Stomach (tissue), 9 donors: Measurements from ENCODE around the gene SMTNL2. TPM values are rescaled to one million over a fixed set of nuclear protein-coding genes. Genes with fewer than 3 reads are reported as not detected.

Source experiments
- DNase-seq, 2 donors: peaks; one replicate each; pipeline versions ENCODE4 v3.0.0 to v3.0.0-alpha.2; 2013 to 2019
- H3K27ac ChIP-seq, 5 donors: fragments of 200-600 bp in 4 of 5; sonication (generic) in 4 of 5; one replicate each; pipeline ENCODE4 v1.5.1; 2013 to 2019; ENCODE audit warnings: mild to moderate bottlenecking in 1 of 5, moderate library complexity in 1 of 5
- H3K27me3 ChIP-seq, 3 donors: fragments of 200-600 bp; sonication (generic); one replicate each; pipeline ENCODE4 v1.5.1; 2017 to 2019; ENCODE audit warnings: mixed run types in 1 of 3
- H3K36me3 ChIP-seq, 4 donors: fragments of 200-600 bp; sonication (generic); 1 replicate in 3 of 4; 2 replicates in 1 of 4; pipeline ENCODE4 v1.5.1; 2016 to 2019
- H3K4me1 ChIP-seq, 4 donors: fragments of 200-600 bp; sonication (generic); one replicate each; pipeline ENCODE4 v1.5.1; 2016 to 2019
- H3K4me3 ChIP-seq, 4 donors: fragments of 200-600 bp; sonication (generic) in 3 of 4; one replicate each; pipeline ENCODE4 v1.5.1; 2016 to 2019; ENCODE audit warnings: mild to moderate bottlenecking in 1 of 4
- H3K9me3 ChIP-seq, 4 donors: fragments of 200-600 bp; sonication (generic); one replicate each; pipeline ENCODE4 v1.5.1; 2016 to 2019
- CTCF ChIP-seq, 7 experiments: fragments of 450-650 bp in 4 of 7; fragments of 200-600 bp in 3 of 7; sonication (generic) in 3 of 7; IDR thresholded peaks; one replicate each; pipeline ENCODE4 v1.5.1; 2016 to 2019; ENCODE audit warnings: antibody characterized with exemption in 7 of 7, control low read depth in 2 of 7, mild to moderate bottlenecking in 1 of 7
- EP300 ChIP-seq: sonication (generic); formaldehyde crosslinking; IDR thresholded peaks from one replicate; pipeline ENCODE4 v1.6.1; 2017; ENCODE audit warnings: antibody characterized with exemption
- POLR2A ChIP-seq, 4 donors: fragments of 450-650 bp; IDR thresholded peaks; one replicate each; pipeline ENCODE4 v1.6.1; 2016; ENCODE audit warnings: antibody characterized with exemption in 4 of 4, control low read depth in 2 of 4, mild to moderate bottlenecking in 1 of 4, moderate library complexity in 1 of 4
- POLR2AphosphoS5 ChIP-seq, 3 donors: sonication (generic); formaldehyde crosslinking; IDR thresholded peaks; one replicate each; pipeline ENCODE4 v1.6.1; 2016; ENCODE audit warnings: antibody characterized with exemption in 3 of 3
- WGBS, 5 donors: extraction: QIAGEN DNeasy Blood & Tissue Kit in 3 of 5; methylation state at CpG; one replicate each; pipeline versions ENCODE4 v1.1.5 to v1.1.7; 2013 to 2018; 5-methylcytosine and 5-hydroxymethylcytosine counted together
- intact Hi-C: fragments of 100-400 bp; cut with DNase I; formaldehyde crosslinking; loops from one replicate; pipeline ENCODE4 v1.15.1; 2023; ENCODE audit warnings: low total_unique reads
- polyA plus RNA-seq, 3 donors: library from polyadenylated mRNA; stranded (reverse); fragments of 200-250 nt; gene quantifications; one replicate each; pipeline ENCODE4 v1.2.3, GENCODE V29; 2013
- total RNA-seq, 5 donors: library from RNA; depleted of rRNA; stranded (reverse); fragments of >200 nt; gene quantifications; one replicate each; pipeline versions ENCODE4 v1.1.0 to v1.2.3, GENCODE V29; 2014 to 2016
- donor health status: healthy with polysubstance abuse.
- donor health status: Bipolar disorder and iron deficiency.
- donor health status: healthy.

The SMTNL2 gene
- total and polyA plus RNA-seq, 8 donors = 0.50 to 1.9 (median 1.5) TPM; not detected in 4

DNA sequence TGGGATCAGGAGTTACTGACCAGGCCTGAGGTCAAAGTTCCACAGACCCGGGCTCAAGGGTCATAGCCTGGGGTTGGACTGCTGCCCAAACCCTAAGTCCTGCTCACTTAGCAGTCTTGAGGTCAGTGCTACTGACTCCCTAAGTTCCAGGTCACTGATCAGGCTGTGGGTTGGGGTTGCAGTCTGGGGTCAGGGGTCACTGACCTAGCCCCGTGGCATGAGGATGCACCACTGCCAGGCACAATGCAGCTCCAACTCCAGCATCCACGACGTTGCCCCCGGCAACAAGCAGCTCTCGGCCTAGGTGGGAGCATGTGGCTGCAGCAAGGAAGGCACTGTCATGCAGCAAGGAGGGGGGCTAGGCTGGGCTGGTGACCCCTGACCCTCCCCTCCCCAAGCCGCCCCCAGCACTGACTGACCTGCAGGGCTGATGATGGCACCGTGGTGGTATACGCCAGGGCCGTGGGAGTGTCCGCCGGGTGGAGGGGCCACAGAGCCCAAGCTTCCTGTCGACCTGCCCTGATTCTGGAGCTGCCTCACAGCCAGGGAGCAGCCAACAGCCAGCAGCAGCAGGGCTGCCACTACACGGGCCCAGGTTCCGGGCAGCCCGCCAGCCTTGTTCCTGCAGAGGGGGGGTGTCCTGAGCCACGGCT is 25.1 kb upstream of the SMTNL2 start:
- peak overlapping the region; percentile 18 to 41 (median 34) for H3K4me3 ChIP-seq
- no peaks in the 10 kb centered on the region for H3K36me3 ChIP-seq
- intact Hi-C loops = no loop called here
- 28 to 60% (median 36%) methylated on average over 3 to 17 of the region's 17 CpGs for WGBS, 5 donors
- peak overlapping the region in 3 of 5 donors; percentile 69 to 73 (median 70) for H3K27ac ChIP-seq
- peaks cover 17 to 47% (median 36%) of the 10 kb centered on the region in 4 donors for H3K4me1 ChIP-seq
- H3K9me3 ChIP-seq = no peaks in the 10 kb centered on the region
- peak; percentile 39 to 51 for DNase-seq
- TF ChIP-seq POLR2A (IDR thresholded peaks at IDR 0.05) (no peak), EP300 (no peak), POLR2AphosphoS5 (IDR thresholded peaks at IDR 0.05) (no peak), CTCF (IDR thresholded peaks at IDR 0.05) (no peak)
- no peaks in the 10 kb centered on the region for H3K27me3 ChIP-seq

- intact Hi-C loops = no loop called here
- Histone ChIP-seq H3K9me3 (no peaks in the 10 kb centered on the region), H3K4me3 (peak overlapping the region; percentile 18 to 41 (median 34)), H3K36me3 (no peaks in the 10 kb centered on the region), H3K27me3 (no peaks in the 10 kb centered on the region), H3K27ac (peak overlapping the region; percentile 69 to 73 (median 70)), H3K4me1 (peaks cover 10 to 40% (median 29%) of the 10 kb centered on the region in 4 donors)
- no peak for TF ChIP-seq POLR2AphosphoS5 (IDR thresholded peaks at IDR 0.05)
- TF ChIP-seq POLR2A (IDR thresholded peaks at IDR 0.05) = no peak
- no peak for TF ChIP-seq EP300
- no peak for TF ChIP-seq CTCF (IDR thresholded peaks at IDR 0.05)
- DNase-seq = peak in 1 of 2 donors; percentile 55
- WGBS, 5 donors = 29 to 77% (median 42%) methylated on average over 5 of the region's 5 CpGs
Observed at GRCh38 chr17:4559966-4560365, 24.4 kb upstream of the SMTNL2 start.

DNA sequence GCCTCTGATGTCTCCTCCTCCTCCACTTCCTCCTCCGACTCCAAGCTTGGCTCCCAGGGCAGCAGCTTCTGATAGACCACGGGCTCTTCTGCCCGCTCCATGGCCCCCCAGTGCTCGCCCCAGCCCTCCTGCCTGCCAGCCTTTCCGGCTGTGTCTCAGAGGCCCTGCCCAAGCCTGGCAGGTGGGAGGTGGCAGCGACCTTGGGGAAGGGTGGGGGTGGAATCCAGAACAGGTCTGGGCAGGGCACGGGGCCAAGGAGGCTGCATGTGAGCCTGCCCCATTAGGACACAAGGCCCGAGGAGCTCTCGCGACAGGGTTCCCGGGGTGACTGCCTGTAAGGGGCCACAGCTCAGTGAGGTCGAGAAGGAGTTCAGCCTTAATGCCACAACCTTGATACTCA is 23.9 kb upstream of the SMTNL2 start, which contains the start of gene GGT6:
GGT6 (minus strand) TSS at position 157 of the 400 bp plus-strand sequence; CDS start at position 101, 56 bp downstream.
- TF ChIP-seq POLR2AphosphoS5 (IDR thresholded peaks at IDR 0.05) (peak in 2 of 3 donors; percentile 60 to 72), EP300 (no peak), CTCF (IDR thresholded peaks at IDR 0.05) (no peak)
- peak; percentile 88 to 93 for DNase-seq
- Histone ChIP-seq H3K27ac (peak within 1 kb of the TSS; percentile 69 to 73 (median 70)), H3K27me3 (no peaks in the 10 kb centered on the region), H3K9me3 (no peaks in the 10 kb centered on the region), H3K36me3 (no peaks in the 10 kb centered on the region), H3K4me3 (peak within 1 kb of the TSS; percentile 18 to 41 (median 34)), H3K4me1 (peaks cover 9 to 37% (median 30%) of the 10 kb centered on the region in 4 donors)
- intact Hi-C loops = no loop called here
- WGBS, 5 donors = 25 to 57% (median 43%) methylated on average over 7 to 12 of the region's 12 CpGs

- intact Hi-C loops = no loop called here
- Histone ChIP-seq H3K36me3 (no peaks in the 10 kb centered on the region), H3K4me3 (no peak overlapping the region), H3K9me3 (no peaks in the 10 kb centered on the region), H3K4me1 (peaks cover 7 to 37% (median 29%) of the 10 kb centered on the region in 4 donors), H3K27me3 (no peaks in the 10 kb centered on the region), H3K27ac (no peak overlapping the region)
- no peak for DNase-seq
- 53 to 70% (median 54%) methylated on average over 11 of the region's 11 CpGs for WGBS, 5 donors
- TF ChIP-seq EP300 (no peak), POLR2A (IDR thresholded peaks at IDR 0.05) (no peak), POLR2AphosphoS5 (IDR thresholded peaks at IDR 0.05) (no peak)
Observed at GRCh38 chr17:4560837-4561256, 23.5 kb upstream of the SMTNL2 start.
